OCI-LY1 (cell line): Measurements from ENCODE around the gene SERPINI1.

Source experiments
- H2AFZ ChIP-seq: fragments of 200-600 bp; sonication (generic), shearing (Covaris generic); 2 replicates; pipeline ENCODE4 v1.6.0; 2014; ENCODE audit warnings: antibody characterized with exemption, mild to moderate bottlenecking, low read length
- H3F3A ChIP-seq: fragments of 200-600 bp; sonication (generic), shearing (Covaris generic); 2 replicates; pipeline ENCODE4 v1.6.0; 2014; ENCODE audit warnings: mild to moderate bottlenecking, antibody characterized with exemption, low read length, moderate library complexity; ENCODE audit not compliant: insufficient read depth
- H3K27ac ChIP-seq: fragments of 200-600 bp; sonication (generic); 2 replicates; pipeline ENCODE4 v1.5.1; 2014; ENCODE audit warnings: low read length, mixed run types, mild to moderate bottlenecking, low read depth; ENCODE audit not compliant: poor library complexity, severe bottlenecking
- H3K27me3 ChIP-seq: fragments of 200-600 bp; sonication (generic); 2 replicates; pipeline ENCODE4 v1.6.0; 2014; ENCODE audit warnings: antibody characterized with exemption, mild to moderate bottlenecking, low read length, moderate library complexity; ENCODE audit not compliant: insufficient read depth
- H3K36me3 ChIP-seq: fragments of 200-600 bp; sonication (generic); 2 replicates; pipeline ENCODE4 v1.6.1; 2014; ENCODE audit warnings: mild to moderate bottlenecking, antibody characterized with exemption, low read length, moderate library complexity, mixed read lengths; ENCODE audit not compliant: insufficient read depth
- H3K4me1 ChIP-seq: fragments of 200-600 bp; sonication (generic); 2 replicates; pipeline ENCODE4 v1.5.1; 2014; ENCODE audit warnings: mild to moderate bottlenecking, low read length, moderate library complexity; ENCODE audit not compliant: insufficient read depth, severe bottlenecking
- H3K4me2 ChIP-seq: fragments of 200-600 bp; sonication (generic), shearing (Covaris generic); 2 replicates; pipeline ENCODE4 v1.6.1; 2014; ENCODE audit warnings: low read length
- H3K4me3 ChIP-seq: fragments of 200-600 bp; sonication (generic); 2 replicates; pipeline ENCODE4 v1.5.1; 2014; ENCODE audit warnings: low read length, low read depth, mild to moderate bottlenecking, mixed read lengths; ENCODE audit not compliant: poor library complexity, severe bottlenecking
- H3K79me2 ChIP-seq: fragments of 200-600 bp; shearing (Covaris generic); 2 replicates; pipeline ENCODE4 v1.6.1; 2016; ENCODE audit warnings: mixed run types, low read length, mixed read lengths; ENCODE audit not compliant: insufficient read depth
- H3K9ac ChIP-seq: fragments of 200-600 bp; sonication (generic), shearing (Covaris generic); 2 replicates; pipeline ENCODE4 v1.6.1; 2014; ENCODE audit warnings: mild to moderate bottlenecking, low read length, mixed read lengths
- H3K9me2 ChIP-seq: fragments of 200-600 bp; sonication (generic), shearing (Covaris generic); 2 replicates; pipeline ENCODE4 v1.6.1; 2014; ENCODE audit warnings: low read depth, mild to moderate bottlenecking, low read length, mixed read lengths
- H3K9me3 ChIP-seq: fragments of 200-600 bp; shearing (Covaris generic); 2 replicates; pipeline ENCODE4 v1.6.1; 2014; ENCODE audit warnings: low read length, mixed read lengths
- H4K20me1 ChIP-seq: fragments of 200-600 bp; sonication (generic), shearing (Covaris generic); 2 replicates; pipeline ENCODE4 v1.6.0; 2016; ENCODE audit warnings: mild to moderate bottlenecking, low read length; ENCODE audit not compliant: insufficient read depth
- CTCF ChIP-seq: fragments of 200-600 bp; sonication (generic), shearing (Covaris generic); IDR thresholded peaks from 2 replicates; pipeline ENCODE4 v1.5.1; 2017; ENCODE audit warnings: mild to moderate bottlenecking, antibody characterized with exemption, low read length, moderate library complexity, mixed read lengths
- EZH2 ChIP-seq: fragments of 200-600 bp; sonication (generic), shearing (Covaris generic); IDR thresholded peaks from 2 replicates; pipeline ENCODE4 v1.8.0; 2017; ENCODE audit warnings: borderline replicate concordance, mixed run types, mild to moderate bottlenecking, antibody characterized with exemption, low read length, moderate library complexity, mixed read lengths

SERPINI1 gene

GRCh38 chr3:167776066-167776685, 40.7 kb downstream of the SERPINI1 start:
- H3K9me2 ChIP-seq: no peaks in the 10 kb centered on the region
- no peak overlapping the region for H3K9ac ChIP-seq
- H3K4me1 ChIP-seq: peaks cover 30% of the 10 kb centered on the region
- H3K79me2 ChIP-seq: no peaks in the 10 kb centered on the region
- H3K36me3 ChIP-seq: no peaks in the 10 kb centered on the region
- H4K20me1 ChIP-seq: no peaks in the 10 kb centered on the region
- H3F3A ChIP-seq: no peaks in the 10 kb centered on the region
- no peaks in the 10 kb centered on the region for H3K27me3 ChIP-seq
- H3K4me3 ChIP-seq: no peak overlapping the region
- H2AFZ ChIP-seq: no peak overlapping the region
- peaks cover 6% of the 10 kb centered on the region; the same call in 1 of the 2 replicates for H3K9me3 ChIP-seq
- no peak overlapping the region for H3K4me2 ChIP-seq
- no peak overlapping the region for H3K27ac ChIP-seq
- TF ChIP-seq CTCF: no peak
- no peak for TF ChIP-seq EZH2

GRCh38 chr3:167777356-167777755, 41.8 kb downstream of the SERPINI1 start:
- H3K9ac ChIP-seq: no peak overlapping the region
- H3F3A ChIP-seq: no peaks in the 10 kb centered on the region
- H3K4me3 ChIP-seq: no peak overlapping the region
- H3K79me2 ChIP-seq: no peaks in the 10 kb centered on the region
- H2AFZ ChIP-seq: no peak overlapping the region
- no peaks in the 10 kb centered on the region for H4K20me1 ChIP-seq
- peaks cover 30% of the 10 kb centered on the region for H3K4me1 ChIP-seq
- no peak for TF ChIP-seq CTCF
- no peak for TF ChIP-seq EZH2
- no peak overlapping the region for H3K27ac ChIP-seq
- H3K9me2 ChIP-seq: no peaks in the 10 kb centered on the region
- no peak overlapping the region for H3K4me2 ChIP-seq
- H3K27me3 ChIP-seq: no peaks in the 10 kb centered on the region
- no peaks in the 10 kb centered on the region for H3K36me3 ChIP-seq
- H3K9me3 ChIP-seq: peaks cover 6% of the 10 kb centered on the region; the same call in 1 of the 2 replicates

- no peaks in the 10 kb centered on the region for H3K36me3 ChIP-seq
- H3K4me3 ChIP-seq: no peak overlapping the region
- no peaks in the 10 kb centered on the region for H4K20me1 ChIP-seq
- no peaks in the 10 kb centered on the region for H3K27me3 ChIP-seq
- no peak overlapping the region for H2AFZ ChIP-seq
- no peaks in the 10 kb centered on the region for H3F3A ChIP-seq
- H3K79me2 ChIP-seq: no peaks in the 10 kb centered on the region
- H3K9me2 ChIP-seq: no peaks in the 10 kb centered on the region
- no peak for TF ChIP-seq EZH2
- no peak for TF ChIP-seq CTCF
- no peak overlapping the region for H3K9ac ChIP-seq
- peaks cover 6% of the 10 kb centered on the region; the same call in 1 of the 2 replicates for H3K9me3 ChIP-seq
- no peak overlapping the region for H3K27ac ChIP-seq
- peaks cover 5% of the 10 kb centered on the region for H3K4me1 ChIP-seq
- no peak overlapping the region for H3K4me2 ChIP-seq
Measured at GRCh38 chr3:167780214-167780883, 44.8 kb downstream of the SERPINI1 start.
